Measurements from ENCODE around the gene HSD17B2.
"Not testable (repeated sequence)": the region's sequence is repeated elsewhere in the genome, so short reads cannot be mapped to it uniquely, and the experiment has no call there.

The HSD17B2 gene

GRCh38 chr16:82082543-82083244 is 47.6 kb downstream of the HSD17B2 start:
- no peak for DNase-seq

DNA sequence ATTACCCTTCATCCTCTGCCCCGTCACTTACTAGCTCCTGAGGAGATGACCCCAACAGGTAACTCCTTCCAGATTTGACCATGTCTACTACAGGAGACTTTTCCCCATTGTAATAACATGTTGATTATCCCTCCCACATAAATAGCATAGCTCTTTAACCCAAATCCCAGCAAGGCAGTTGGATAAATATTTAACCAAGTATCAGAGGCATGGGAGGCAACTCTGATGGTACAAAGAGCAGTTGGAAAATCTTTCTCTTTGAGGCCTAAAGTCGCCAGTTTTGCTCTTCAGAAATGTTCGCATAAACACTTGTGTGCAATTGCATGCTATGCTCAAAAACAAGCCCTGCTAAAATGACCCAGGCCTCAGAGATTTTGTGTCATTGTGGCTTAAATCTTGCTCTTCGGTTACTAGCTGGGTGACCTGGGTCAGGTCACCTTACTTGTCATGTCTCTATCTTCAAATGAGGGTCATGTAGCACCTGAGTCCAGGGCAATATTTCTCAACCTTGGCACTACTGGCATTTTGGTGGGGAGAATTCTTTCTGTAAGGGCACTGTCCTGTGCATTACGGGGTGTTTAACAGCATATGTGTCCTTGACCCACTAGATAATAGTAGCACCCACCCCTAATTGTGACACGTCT is 48.8 kb downstream of the HSD17B2 start:
- no peak for DNase-seq

DNA sequence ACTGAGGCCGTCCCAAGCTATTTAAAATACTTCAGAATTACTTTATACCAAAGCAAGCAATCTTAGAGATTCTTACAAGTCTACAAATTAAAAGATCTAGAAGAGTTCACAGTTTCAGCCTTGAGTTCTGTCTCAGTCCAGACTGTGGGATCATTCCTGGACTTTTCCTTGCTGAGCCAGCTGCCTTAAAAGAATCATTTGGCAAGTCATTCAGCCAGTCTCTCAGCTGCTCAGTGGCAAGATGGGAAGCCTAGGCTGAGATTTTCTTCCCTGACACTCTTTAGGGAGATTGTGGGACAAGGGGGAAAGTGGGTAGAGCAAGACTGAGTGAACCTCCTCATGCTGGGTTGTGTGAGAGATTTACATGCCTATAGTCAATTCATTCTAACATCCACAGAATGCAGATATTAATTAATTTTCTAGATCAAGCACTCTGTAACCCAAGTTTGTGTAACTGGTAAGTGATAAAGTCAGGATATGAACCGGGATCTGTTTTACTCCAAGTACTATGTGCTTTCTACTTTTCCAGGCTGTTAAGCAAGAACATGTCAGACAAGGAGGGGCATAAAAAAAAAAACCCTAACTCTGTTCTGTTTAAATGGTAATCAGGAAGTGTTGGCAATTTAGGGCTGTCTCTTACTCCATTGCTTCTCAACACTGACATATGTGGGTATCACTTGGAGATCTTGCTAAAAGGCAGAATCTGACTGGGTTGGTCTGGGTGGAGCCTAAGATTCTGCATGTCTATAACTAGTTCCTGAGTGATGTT is 50.1 kb downstream of the HSD17B2 start:
- DNase-seq, result no peak

GRCh38 chr16:82088483-82088882 is 53.4 kb downstream of the HSD17B2 start:
- no peak for DNase-seq

GRCh38 chr16:82091241-82091640 is 56.2 kb downstream of the HSD17B2 start:
- DNase-seq, result no peak

DNA sequence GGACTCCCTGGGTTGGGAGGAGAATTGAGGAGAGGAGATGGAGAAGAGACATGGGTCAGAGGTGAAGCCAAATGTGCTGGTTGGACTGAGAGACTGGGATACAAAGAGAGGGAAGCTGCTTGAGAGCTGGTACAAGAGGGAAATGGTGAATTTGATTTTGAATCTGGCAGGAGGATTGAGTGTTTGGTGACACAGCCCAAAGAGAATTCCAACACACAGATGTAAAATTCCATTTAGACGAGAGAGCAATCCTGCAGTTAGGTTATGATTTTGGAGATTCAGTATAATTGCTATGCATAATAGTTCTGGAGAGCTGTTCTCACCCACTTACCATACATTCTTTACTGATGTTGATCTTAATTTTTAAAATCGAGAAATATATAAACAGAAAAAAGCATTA is 57.7 kb downstream of the HSD17B2 start:
- DNase-seq, result no peak

- DNase-seq, result no peak
Observed at GRCh38 chr16:82093666-82094300, 58.7 kb downstream of the HSD17B2 start.

- DNase-seq, result no peak
Observed at GRCh38 chr16:82094942-82095540, 60.0 kb downstream of the HSD17B2 start.

GRCh38 chr16:82096641-82097040 is 61.6 kb downstream of the HSD17B2 start:
- DNase-seq, result no peak

DNA sequence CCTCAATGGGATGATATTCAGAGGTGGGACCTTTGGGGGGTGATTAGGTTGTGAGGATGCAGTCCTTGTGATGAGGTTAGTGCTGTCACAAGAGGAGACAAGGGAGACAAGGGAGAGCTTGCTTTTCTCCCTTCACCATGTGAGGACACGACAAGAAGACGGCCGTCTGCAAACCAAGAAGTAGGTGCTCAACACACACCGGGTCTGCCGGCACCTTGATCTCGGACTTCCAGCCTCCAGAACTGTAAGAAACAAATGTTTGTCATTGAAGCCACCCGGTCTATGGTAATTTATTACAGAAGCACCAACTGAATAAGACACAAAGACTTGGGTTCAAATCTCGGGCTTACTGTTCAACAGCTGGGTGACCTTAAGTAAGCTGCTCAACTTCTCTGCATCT is 70.1 kb downstream of the HSD17B2 start:
- no peak for DNase-seq

DNA sequence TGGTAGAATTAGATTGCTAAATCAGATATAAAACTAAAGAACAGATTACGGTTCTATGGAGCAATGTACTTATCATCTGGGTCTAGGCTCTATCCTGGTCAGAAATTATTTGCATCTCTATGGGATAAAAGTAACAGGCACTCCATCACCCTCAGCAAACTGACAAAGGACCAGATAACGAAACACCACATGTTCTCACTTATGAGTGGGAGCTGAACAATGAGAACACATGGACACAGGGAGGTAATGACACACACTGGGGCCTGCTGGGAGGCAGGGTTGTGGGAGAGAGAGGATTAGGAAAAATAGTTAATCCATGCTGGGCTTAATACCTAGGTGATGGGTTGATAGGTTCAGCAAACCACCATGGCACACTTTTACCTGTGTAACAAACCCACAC is 73.0 kb downstream of the HSD17B2 start:
- no peak for DNase-seq

DNA sequence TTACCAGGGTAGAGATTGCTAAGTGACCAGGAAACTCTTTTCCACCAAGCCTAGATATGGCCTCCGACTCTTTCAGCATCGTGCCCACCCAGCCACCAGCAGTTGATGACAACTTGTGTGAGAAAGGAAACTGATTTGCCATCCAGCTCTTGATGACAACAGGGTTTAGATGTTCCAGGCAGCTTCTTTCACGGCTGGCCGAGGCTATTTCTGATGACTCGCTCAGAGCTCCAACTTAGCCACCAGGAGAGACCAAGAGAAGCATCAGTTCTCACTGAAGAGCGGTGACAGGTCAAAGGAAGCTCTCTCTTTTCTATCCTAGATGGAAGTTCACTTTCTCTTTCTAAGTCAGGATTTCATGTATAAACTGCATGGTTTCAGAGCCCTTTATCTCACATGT is 73.7 kb downstream of the HSD17B2 start:
- no peak for DNase-seq

GRCh38 chr16:82109266-82109665 is 74.2 kb downstream of the HSD17B2 start:
- DNase-seq, result not testable (repeated sequence)

DNA sequence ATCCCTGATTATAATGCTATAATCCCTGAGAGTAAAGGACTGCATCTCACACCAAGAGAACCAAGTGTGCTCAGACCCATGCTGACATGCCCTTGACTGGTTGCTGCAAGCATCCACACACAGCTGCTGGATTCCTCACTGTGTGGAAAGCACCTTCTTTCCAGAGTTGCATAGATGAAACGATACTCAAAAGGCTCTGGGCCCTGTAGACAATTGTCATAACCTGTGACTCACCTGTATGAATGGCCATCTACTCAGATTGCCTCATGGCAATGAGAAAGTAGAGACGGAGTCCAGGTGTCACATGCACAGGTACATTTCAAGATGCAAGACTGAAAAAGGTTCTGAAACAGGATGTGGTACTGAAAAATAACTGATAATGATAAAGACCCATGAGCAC is 76.9 kb downstream of the HSD17B2 start:
- DNase-seq, result no peak

- DNase-seq, result no peak
Observed at GRCh38 chr16:82113741-82114140, 78.7 kb downstream of the HSD17B2 start.

DNA sequence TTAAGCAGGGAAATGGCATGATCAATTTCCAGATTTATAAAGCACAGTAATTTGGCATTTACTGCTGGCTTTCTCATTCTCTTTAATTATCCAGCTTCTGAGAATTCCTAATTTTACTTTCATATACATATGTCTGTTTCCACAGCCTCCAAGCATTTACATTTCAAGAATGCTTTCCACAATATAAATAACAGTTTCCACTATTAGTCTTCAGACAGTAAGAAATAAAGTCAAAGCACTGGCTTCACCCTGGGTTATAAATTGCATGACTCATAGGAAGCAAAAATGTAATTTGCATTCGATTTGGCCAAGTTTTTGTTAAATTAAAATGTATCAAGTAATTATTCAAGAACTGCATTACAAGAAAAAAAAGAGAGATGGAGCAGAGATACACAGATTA is 81.5 kb downstream of the HSD17B2 start:
- DNase-seq, result no peak

DNA sequence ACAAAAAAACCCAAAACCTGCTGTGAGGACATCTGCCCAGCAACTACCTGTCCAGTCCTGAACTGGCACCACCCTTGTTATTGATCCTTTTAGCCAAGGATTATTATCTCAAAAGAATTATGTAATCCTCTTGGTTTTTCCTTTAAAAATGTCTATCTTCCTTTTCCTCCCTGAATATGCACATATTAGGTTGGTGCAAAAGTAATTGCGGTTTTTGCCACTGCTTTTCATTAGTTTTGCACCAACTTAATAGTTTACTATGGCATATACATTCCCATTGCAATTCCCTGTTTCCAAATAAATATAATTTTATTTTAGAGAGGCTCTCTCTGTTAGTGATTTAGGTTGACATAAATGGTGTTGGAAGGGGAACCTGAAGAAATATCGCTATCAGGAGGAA is 83.7 kb downstream of the HSD17B2 start:
- no peak for DNase-seq

DNA sequence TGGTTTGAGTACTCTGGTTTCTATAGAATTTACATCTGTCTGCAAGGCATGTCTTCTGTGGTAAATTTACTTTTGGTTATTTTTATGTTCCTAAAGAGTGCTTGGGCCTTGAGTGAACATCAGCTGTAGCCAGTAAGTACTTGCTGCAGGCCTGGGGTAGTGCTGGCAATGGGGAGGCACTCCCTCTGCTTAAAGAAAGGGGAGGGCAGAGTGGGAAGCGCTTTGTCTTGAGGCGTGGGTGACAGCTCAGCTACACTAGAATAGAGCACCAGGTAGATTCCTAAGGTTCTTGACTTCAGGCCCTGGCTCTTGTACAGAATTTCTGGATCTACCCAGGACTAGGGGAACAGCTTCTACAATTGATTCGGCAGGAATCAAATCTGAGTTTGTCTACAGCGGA is 84.4 kb downstream of the HSD17B2 start:
- no peak for DNase-seq

GRCh38 chr16:82124651-82125050 is 89.6 kb downstream of the HSD17B2 start:
- DNase-seq, result no peak

DNA sequence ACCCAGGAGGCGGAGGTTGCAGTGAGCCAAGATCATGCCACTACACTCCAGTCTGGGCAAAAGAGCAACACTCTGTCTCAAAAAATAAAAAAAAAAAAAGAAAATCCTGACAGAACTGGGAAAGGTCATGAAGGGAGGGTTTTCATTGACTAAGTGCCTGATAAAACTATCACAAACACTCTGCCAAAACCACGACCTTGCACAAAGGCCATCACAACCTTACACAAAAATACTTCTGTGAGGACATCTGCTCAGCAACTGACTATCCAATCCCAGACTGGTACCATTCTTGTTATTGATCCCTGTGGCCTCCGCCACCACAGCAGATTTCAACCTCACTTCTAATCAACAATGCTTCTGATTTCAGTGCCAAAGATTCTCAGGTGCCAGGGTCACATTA is 94.8 kb downstream of the HSD17B2 start:
- no peak for DNase-seq

- DNase-seq, result no peak
Observed at GRCh38 chr16:82133798-82134197, 98.7 kb downstream of the HSD17B2 start.

GRCh38 chr16:82134846-82135245 is 99.8 kb downstream of the HSD17B2 start:
- no peak for DNase-seq

- no peak for DNase-seq
Observed at GRCh38 chr16:82135844-82136243, 100.8 kb downstream of the HSD17B2 start.

Measured in right forelimb (tissue), 1 donor.